ENCODE data around the gene FBXL20. TPM values are rescaled to one million over a fixed set of nuclear protein-coding genes. Genes with fewer than 3 reads are reported as not detected.

Gene FBXL20
- total RNA-seq, 2 donors from 2014 or later, result 22.4 to 43.6 TPM

- Histone ChIP-seq H3K27ac (no peak overlapping the region), H3K9me3 (no peaks in the 10 kb centered on the region), H3K27me3 (replicated peaks; ENCODE audit: insufficient read depth) (no peaks in the 10 kb centered on the region), H3K36me3 (no peaks in the 10 kb centered on the region), H3K4me3 (no peak overlapping the region), H3K4me1 (replicated peaks) (no peaks in the 10 kb centered on the region)
- 72% methylated on average over 4 of the region's 4 CpGs for whole genome bisulfite sequencing
- TF ChIP-seq POLR2AphosphoS5 (IDR thresholded peaks at IDR 0.05) (no peak), POLR2A (IDR thresholded peaks at IDR 0.05) (no peak), CTCF (IDR thresholded peaks at IDR 0.05) (no peak)
- DNase-seq (ENCODE audit: low spot score), result no peak
- intact Hi-C loops (cut with DNase I), result no loop called here
Observed at GRCh38 chr17:39327109-39327508, 74.3 kb downstream of the FBXL20 start.

GRCh38 chr17:39325528-39326240 is 75.7 kb downstream of the FBXL20 start:
- Histone ChIP-seq H3K27me3 (replicated peaks; ENCODE audit: insufficient read depth) (no peaks in the 10 kb centered on the region), H3K9me3 (no peaks in the 10 kb centered on the region), H3K36me3 (no peaks in the 10 kb centered on the region), H3K4me1 (replicated peaks) (no peaks in the 10 kb centered on the region), H3K27ac (no peak overlapping the region), H3K4me3 (no peak overlapping the region)
- TF ChIP-seq POLR2A (IDR thresholded peaks at IDR 0.05), result no peak
- TF ChIP-seq CTCF (IDR thresholded peaks at IDR 0.05), result no peak
- TF ChIP-seq POLR2AphosphoS5 (IDR thresholded peaks at IDR 0.05), result no peak
- no peak for DNase-seq (ENCODE audit: low spot score)
- 88% methylated on average over 4 of the region's 4 CpGs for WGBS
- intact Hi-C loops (cut with DNase I), result no loop called here

GRCh38 chr17:39318636-39319035 is 82.8 kb downstream of the FBXL20 start:
- no peaks in the 10 kb centered on the region for H3K9me3 ChIP-seq
- intact Hi-C loops (cut with DNase I), result no loop called here
- no peaks in the 10 kb centered on the region for H3K4me1 ChIP-seq (replicated peaks)
- TF ChIP-seq POLR2AphosphoS5 (IDR thresholded peaks at IDR 0.05) (no peak), CTCF (IDR thresholded peaks at IDR 0.05) (no peak), POLR2A (IDR thresholded peaks at IDR 0.05) (no peak)
- 92% methylated on average over 8 of the region's 8 CpGs for WGBS
- H3K27me3 ChIP-seq (replicated peaks; ENCODE audit: insufficient read depth), result no peaks in the 10 kb centered on the region
- no peak for DNase-seq (ENCODE audit: low spot score)
- H3K27ac ChIP-seq, result no peak overlapping the region
- no peaks in the 10 kb centered on the region for H3K36me3 ChIP-seq
- no peak overlapping the region for H3K4me3 ChIP-seq

- no peak for DNase-seq (ENCODE audit: low spot score)
- no peaks in the 10 kb centered on the region for H3K36me3 ChIP-seq
- no peaks in the 10 kb centered on the region for H3K27me3 ChIP-seq (replicated peaks; ENCODE audit: insufficient read depth)
- TF ChIP-seq POLR2A (IDR thresholded peaks at IDR 0.05), result no peak
- no peak for TF ChIP-seq CTCF (IDR thresholded peaks at IDR 0.05)
- TF ChIP-seq POLR2AphosphoS5 (IDR thresholded peaks at IDR 0.05), result no peak
- intact Hi-C loops (cut with DNase I), result no loop called here
- no peak overlapping the region for H3K27ac ChIP-seq
- no peak overlapping the region for H3K4me3 ChIP-seq
- 62% methylated on average over 3 of the region's 3 CpGs for WGBS
- H3K9me3 ChIP-seq, result no peaks in the 10 kb centered on the region
- H3K4me1 ChIP-seq (replicated peaks), result no peaks in the 10 kb centered on the region
Observed at GRCh38 chr17:39306509-39307212, 94.8 kb downstream of the FBXL20 start.

GRCh38 chr17:39305978-39306377 is 95.4 kb downstream of the FBXL20 start:
- Histone ChIP-seq H3K27ac (no peak overlapping the region), H3K4me3 (no peak overlapping the region), H3K4me1 (replicated peaks) (no peaks in the 10 kb centered on the region), H3K9me3 (no peaks in the 10 kb centered on the region), H3K36me3 (no peaks in the 10 kb centered on the region), H3K27me3 (replicated peaks; ENCODE audit: insufficient read depth) (no peaks in the 10 kb centered on the region)
- TF ChIP-seq POLR2AphosphoS5 (IDR thresholded peaks at IDR 0.05) (no peak), POLR2A (IDR thresholded peaks at IDR 0.05) (no peak), CTCF (IDR thresholded peaks at IDR 0.05) (no peak)
- WGBS, result 88% methylated on average over 7 of the region's 7 CpGs
- intact Hi-C loops (cut with DNase I), result no loop called here
- no peak for DNase-seq (ENCODE audit: low spot score)

Measured in prostate gland (tissue), 2 donors.